ENCODE measurements around the gene DALRD3.

The DALRD3 gene

GRCh38 chr3:49026536-49026935 lies 8.2 kb upstream of the DALRD3 start:
- DNase-seq (ENCODE audit: insufficient read length, low spot score) (no peak), FAIRE-seq (no peak)
- TF ChIP-seq, protein P1, sequence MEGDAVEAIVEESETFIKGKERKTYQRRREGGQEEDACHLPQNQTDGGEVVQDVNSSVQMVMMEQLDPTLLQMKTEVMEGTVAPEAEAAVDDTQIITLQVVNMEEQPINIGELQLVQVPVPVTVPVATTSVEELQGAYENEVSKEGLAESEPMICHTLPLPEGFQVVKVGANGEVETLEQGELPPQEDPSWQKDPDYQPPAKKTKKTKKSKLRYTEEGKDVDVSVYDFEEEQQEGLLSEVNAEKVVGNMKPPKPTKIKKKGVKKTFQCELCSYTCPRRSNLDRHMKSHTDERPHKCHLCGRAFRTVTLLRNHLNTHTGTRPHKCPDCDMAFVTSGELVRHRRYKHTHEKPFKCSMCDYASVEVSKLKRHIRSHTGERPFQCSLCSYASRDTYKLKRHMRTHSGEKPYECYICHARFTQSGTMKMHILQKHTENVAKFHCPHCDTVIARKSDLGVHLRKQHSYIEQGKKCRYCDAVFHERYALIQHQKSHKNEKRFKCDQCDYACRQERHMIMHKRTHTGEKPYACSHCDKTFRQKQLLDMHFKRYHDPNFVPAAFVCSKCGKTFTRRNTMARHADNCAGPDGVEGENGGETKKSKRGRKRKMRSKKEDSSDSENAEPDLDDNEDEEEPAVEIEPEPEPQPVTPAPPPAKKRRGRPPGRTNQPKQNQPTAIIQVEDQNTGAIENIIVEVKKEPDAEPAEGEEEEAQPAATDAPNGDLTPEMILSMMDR (IDR thresholded peaks at IDR 0.05; ENCODE audit: insufficient read depth, missing control alignments): no peak

DNA sequence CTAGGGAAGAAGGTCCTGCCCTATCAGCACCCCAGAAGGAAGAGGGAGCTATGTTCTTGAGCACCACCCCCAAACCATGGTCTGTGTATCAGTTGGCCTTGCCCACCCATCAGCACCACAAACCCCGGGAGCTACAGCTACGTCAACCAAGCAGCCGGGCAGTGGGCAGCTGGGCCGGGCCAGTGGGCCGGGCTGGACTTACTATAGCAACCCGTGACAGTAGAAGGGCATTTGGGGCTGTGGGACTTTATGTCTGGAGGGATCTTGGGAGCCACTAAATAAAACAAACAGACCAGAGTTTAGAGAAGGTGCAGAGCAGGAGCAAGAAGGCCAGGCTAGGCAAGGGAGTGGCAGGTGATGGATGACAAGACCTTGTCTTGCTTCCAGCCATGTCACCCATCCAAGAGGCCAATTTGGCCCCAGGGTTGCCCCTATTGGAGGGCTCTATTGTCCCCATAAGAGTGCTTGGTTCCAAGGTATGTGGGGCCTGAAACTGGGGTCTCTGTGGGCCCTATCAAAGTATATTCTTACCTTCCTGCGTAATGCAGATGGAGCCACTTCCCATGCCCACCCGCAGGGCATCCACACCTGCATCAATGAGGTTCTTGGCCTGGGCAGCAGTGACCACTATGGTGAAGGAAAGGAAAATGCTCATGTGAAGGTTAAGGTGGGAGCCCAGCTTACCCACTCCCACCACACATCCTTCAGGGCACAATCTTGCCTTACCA lies 7.6 kb upstream of the DALRD3 start:
- no peak for FAIRE-seq
- no peak for DNase-seq (ENCODE audit: insufficient read length, low spot score)
- TF ChIP-seq, protein P1 (IDR thresholded peaks at IDR 0.05; ENCODE audit: insufficient read depth, missing control alignments): no peak

DNA sequence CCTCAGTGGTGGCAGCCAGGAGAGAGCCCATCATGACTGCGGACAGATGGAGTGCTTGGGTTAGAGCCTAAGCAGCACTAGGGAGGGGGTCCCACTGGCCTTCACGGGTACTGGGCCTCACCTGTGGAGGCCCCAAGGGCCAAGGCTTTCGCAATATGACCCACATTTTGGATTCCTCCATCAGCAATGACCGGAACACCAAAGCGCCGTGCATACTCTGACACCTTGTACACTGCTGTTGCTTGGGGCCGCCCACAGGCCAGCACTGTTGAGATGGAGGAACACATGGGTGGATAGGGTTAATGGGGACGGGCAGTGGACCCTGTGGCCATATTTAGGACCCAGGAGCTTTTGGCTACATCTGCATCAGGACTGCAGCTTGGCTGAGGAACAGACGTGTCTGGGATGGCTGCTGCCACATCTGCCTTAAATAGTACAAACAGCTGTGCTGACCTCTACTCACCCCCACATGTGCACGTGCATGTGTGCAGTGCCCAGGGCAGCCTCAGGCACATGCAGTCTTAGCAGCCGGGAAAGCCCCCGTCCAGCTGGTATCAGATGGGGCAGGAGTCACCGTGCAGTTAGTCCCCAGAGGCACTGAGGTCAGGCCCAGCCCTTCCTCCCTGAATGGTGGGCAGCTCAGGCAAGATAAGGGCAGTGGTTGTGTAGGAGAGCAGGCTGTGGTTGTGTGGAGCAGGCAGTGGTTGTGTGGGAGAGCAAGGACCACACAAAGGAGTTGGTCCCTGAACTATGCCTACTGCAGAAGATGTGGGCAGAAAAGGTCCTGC lies 6.8 kb upstream of the DALRD3 start:
- FAIRE-seq (no peak), DNase-seq (ENCODE audit: insufficient read length, low spot score) (no peak)
- TF ChIP-seq, protein P1 (IDR thresholded peaks at IDR 0.05; ENCODE audit: insufficient read depth, missing control alignments): no peak

GRCh38 chr3:49024449-49024848 lies 6.1 kb upstream of the DALRD3 start:
- FAIRE-seq (no peak), DNase-seq (ENCODE audit: insufficient read length, low spot score) (no peak)
- TF ChIP-seq, protein P1 (IDR thresholded peaks at IDR 0.05; ENCODE audit: insufficient read depth, missing control alignments): no peak

DNA sequence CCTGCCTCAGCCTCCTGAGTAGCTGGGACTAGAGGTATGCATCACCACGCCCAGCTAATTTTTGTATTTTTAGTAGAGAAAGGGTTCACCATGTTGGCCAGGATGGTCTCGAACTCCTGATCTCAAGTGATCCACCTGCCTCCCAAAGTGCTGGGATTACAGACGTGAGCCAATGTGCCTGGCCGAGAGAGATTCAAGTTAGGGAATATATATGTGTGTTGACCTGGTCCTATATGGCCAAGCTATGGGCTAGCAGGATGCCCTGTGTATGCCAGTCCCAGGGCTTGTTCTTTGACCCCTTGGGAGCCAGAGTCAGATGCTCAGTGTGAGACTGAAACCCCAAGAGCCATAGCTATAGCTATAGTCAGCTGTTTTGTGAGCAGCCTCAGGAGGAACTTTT lies 5.4 kb upstream of the DALRD3 start:
- TF ChIP-seq, protein P1 (IDR thresholded peaks at IDR 0.05; ENCODE audit: insufficient read depth, missing control alignments): no peak
- DNase-seq (ENCODE audit: insufficient read length, low spot score) (no peak), FAIRE-seq (no peak)

DNA sequence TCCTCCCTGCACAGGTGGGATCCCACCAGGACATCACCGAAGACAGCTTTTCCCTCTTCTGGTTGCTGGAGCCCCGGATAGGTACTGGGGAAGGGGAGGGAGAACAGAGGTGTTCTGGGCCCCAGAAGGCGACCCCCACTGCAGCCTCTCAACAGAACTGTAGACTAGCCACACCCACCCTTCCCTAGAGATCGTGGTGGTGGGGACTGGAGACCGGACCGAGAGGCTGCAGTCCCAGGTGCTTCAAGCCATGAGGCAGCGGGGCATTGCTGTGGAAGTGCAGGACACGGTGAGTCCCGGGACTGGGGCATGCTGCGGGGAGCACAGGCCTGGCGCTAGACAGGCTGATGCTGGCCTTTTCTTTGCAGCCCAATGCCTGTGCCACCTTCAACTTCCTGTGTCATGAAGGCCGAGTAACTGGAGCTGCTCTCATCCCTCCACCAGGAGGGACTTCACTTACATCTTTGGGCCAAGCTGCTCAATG lies 4.3 kb upstream of the DALRD3 start:
- TF ChIP-seq, protein P1 (IDR thresholded peaks at IDR 0.05; ENCODE audit: insufficient read depth, missing control alignments): no peak
- DNase-seq (ENCODE audit: insufficient read length, low spot score) (no peak), FAIRE-seq (no peak)
